ENCODE data around the gene BEND3. TPM values are rescaled to one million over a fixed set of nuclear protein-coding genes. Genes with fewer than 3 reads are reported as not detected.

Gene BEND3
- total RNA-seq, 4 donors from 2014 or later = 0.83 to 2.4 (median 1.6) TPM

DNA sequence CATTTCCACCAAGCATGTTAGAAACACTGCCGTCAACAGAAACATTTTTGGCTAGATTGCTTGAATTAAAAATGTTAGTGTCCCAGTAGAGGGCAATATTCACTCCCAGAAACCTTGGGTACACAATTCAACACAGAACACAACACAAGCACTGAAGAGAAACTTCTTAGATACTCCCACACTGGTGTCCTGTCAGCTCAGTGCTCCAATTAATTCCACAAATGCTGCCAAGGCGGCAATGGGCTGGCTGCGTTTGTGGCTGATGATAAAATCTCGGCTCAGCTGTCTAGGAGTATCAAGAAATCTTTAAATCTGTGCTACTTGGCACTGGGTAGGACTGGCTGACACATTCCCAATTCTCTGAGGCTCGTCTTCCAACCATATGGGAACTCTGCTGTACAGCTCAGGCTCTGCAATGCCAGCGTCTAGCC is 39.3 kb downstream of the BEND3 start:
- no peak overlapping the region for H3K4me3 ChIP-seq
- H3K36me3 ChIP-seq = peaks cover 0 to 1% (median under 1%) of the 10 kb centered on the region in 4 donors
- H3K27ac ChIP-seq (replicated peaks in 1 of 4) = no peak overlapping the region
- intact Hi-C loops (cut with DNase I) = no loop called here
- WGBS = 75% methylated on average over 3 of the region's 6 CpGs
- H3K9me3 ChIP-seq = no peaks in the 10 kb centered on the region
- H3K4me1 ChIP-seq = no peaks in the 10 kb centered on the region
- H3K27me3 ChIP-seq = no peaks in the 10 kb centered on the region
- no peak for DNase-seq (ENCODE audit: extremely low spot score)
- TF ChIP-seq CTCF (IDR thresholded peaks at IDR 0.05) (no peak), POLR2AphosphoS5 (IDR thresholded peaks at IDR 0.05) (no peak), EP300 (IDR thresholded peaks at IDR 0.05) (no peak), POLR2A (IDR thresholded peaks at IDR 0.05; ENCODE audit: low read depth) (no peak)

GRCh38 chr6:107070686-107071085 is 44.6 kb downstream of the BEND3 start:
- Histone ChIP-seq H3K27ac (replicated peaks in 1 of 4) (no peak overlapping the region), H3K9me3 (no peaks in the 10 kb centered on the region), H3K27me3 (no peaks in the 10 kb centered on the region), H3K36me3 (peaks cover 8 to 29% (median 13%) of the 10 kb centered on the region in 4 donors), H3K4me3 (no peak overlapping the region), H3K4me1 (no peaks in the 10 kb centered on the region)
- WGBS = 89% methylated on average over 12 of the region's 12 CpGs
- TF ChIP-seq POLR2A (IDR thresholded peaks at IDR 0.05; ENCODE audit: low read depth) (no peak), EP300 (IDR thresholded peaks at IDR 0.05) (no peak), POLR2AphosphoS5 (IDR thresholded peaks at IDR 0.05) (no peak), CTCF (IDR thresholded peaks at IDR 0.05) (no peak)
- DNase-seq (ENCODE audit: extremely low spot score) = no peak
- intact Hi-C loops (cut with DNase I) = no loop called here

DNA sequence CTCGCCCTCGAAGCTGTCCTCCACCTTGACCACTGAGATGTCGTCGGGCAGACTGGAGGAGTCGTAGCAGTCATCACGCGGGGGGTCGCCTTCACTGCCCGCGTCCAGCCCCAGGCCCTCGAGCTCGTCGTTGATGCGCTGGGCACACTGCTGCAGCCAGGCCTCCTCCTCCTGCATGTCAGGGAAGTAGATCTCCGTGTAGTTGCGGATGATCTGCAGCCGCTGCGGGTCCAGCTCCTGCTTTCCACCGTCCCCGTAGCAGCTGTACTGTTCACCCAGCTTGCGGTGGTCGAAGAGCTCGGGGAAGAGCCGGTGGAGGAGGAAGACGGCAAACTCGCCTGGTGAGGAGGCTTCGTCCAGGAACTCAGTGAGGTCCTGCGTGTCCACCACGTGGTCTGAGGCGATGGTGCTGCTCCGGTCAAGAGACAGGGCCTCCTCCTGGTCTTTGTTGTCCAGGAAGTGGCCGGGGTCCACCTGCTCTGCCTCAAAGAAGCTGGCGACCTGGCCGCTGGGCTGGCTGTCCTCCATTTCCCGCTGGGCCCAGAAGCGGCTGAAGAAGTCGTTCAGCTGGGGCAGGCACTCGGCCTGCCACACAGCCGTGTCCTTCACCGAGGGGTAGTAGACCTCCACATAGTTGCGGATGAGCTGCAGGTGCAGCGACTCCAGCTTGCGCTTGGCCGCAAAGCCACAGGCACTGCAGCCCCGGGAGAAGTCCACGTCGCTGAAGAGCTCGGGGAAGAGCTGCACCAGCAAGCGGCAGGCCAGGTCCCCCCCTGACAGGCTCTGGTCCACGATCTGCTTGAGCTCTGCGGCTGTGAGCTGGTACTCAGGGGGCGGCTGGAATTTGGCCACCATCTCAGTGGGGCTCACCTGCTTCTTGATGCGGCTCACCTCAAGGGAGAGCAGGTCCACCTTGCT is 45.4 kb downstream of the BEND3 start:
- Histone ChIP-seq H3K36me3 (peaks cover 8 to 29% (median 13%) of the 10 kb centered on the region in 4 donors), H3K4me3 (no peak overlapping the region), H3K27ac (replicated peaks in 1 of 4) (no peak overlapping the region), H3K27me3 (no peaks in the 10 kb centered on the region), H3K9me3 (no peaks in the 10 kb centered on the region), H3K4me1 (peaks cover 0 to 2% (median under 1%) of the 10 kb centered on the region in 4 donors)
- WGBS = 95% methylated on average over 12 of the region's 53 CpGs
- DNase-seq (ENCODE audit: extremely low spot score) = no peak
- no peak for TF ChIP-seq POLR2A (IDR thresholded peaks at IDR 0.05; ENCODE audit: low read depth)
- TF ChIP-seq POLR2AphosphoS5 (IDR thresholded peaks at IDR 0.05) = no peak
- TF ChIP-seq CTCF (IDR thresholded peaks at IDR 0.05) = no peak
- no peak for TF ChIP-seq EP300 (IDR thresholded peaks at IDR 0.05)
- intact Hi-C loops (cut with DNase I) = no loop called here

- Histone ChIP-seq H3K27ac (replicated peaks in 1 of 4) (no peak overlapping the region), H3K4me1 (peaks cover 0 to 8% (median 6%) of the 10 kb centered on the region in 4 donors), H3K9me3 (no peaks in the 10 kb centered on the region), H3K36me3 (peaks cover 8 to 29% (median 13%) of the 10 kb centered on the region in 4 donors), H3K4me3 (no peak overlapping the region), H3K27me3 (no peaks in the 10 kb centered on the region)
- intact Hi-C loops (cut with DNase I) = no loop called here
- WGBS = 97% methylated on average over 50 of the region's 69 CpGs
- TF ChIP-seq EP300 (IDR thresholded peaks at IDR 0.05) (no peak), CTCF (IDR thresholded peaks at IDR 0.05) (no peak), POLR2AphosphoS5 (IDR thresholded peaks at IDR 0.05) (no peak), POLR2A (IDR thresholded peaks at IDR 0.05; ENCODE audit: low read depth) (no peak)
- DNase-seq (ENCODE audit: extremely low spot score) = no peak
Measured at GRCh38 chr6:107068691-107069630, 46.4 kb downstream of the BEND3 start.

Measured in esophagus muscularis mucosa (tissue), 4 donors.